GM12878 (cell line): ENCODE measurements around the gene FASN. TPM values are rescaled to one million over a fixed set of nuclear protein-coding genes. Genes with fewer than 3 reads are reported as not detected.

Experiments used
- ATAC-seq: fragments of 200-7000 bp; cut with Tn5 transposase; 3 replicates; pipeline ENCODE4 v1.9.1; 2020; ENCODE audit warnings: mild to moderate bottlenecking, moderate library complexity
- BruUV-seq: library from RNA; stranded (reverse); fragments of 400-500 nt; replicated peaks from 2 replicates; lab custom pipeline; 2021; lab: Mats Ljungman, UMichigan
- CTCF ChIA-PET: fragments of 300-600 bp; sonication (Branson Sonifier 250); formaldehyde crosslinking; extraction: SDS; loops from one replicate; lab custom pipeline; 2021; ENCODE audit warnings: inconsistent platforms; lab: Yijun Ruan, JAX
- POLR2A ChIA-PET: fragments of 350-600 bp; formaldehyde crosslinking; extraction: SDS; loops from one replicate; lab custom pipeline; 2021; ENCODE audit warnings: inconsistent platforms; lab: Charles Lee
- RAD21 ChIA-PET: fragments of 300-600 bp; sonication (Branson Sonifier 250); formaldehyde crosslinking; loops from one replicate; lab custom pipeline; 2023; ENCODE audit warnings: antibody characterized with exemption; ENCODE audit not compliant: unreplicated experiment; lab: Charles Lee
- SMC1A ChIA-PET: fragments of 300-600 bp; sonication (Branson Sonifier 250); formaldehyde crosslinking; loops from one replicate; lab custom pipeline; 2023; ENCODE audit not compliant: unreplicated experiment, uncharacterized antibody; lab: Charles Lee
- DNase-seq: peaks from one replicate; pipeline ENCODE4 v3.0.0-alpha.2; 2011; ENCODE audit warnings: low read depth, low spot score
- FAIRE-seq: peaks from 3 replicates; lab custom pipeline; 2011; peaks lifted over from hg19 to GRCh38; lab: Jason Lieb, UNC
- H2AFZ ChIP-seq: 2 replicates; pipeline ENCODE4 v1.6.0; 2011; ENCODE audit warnings: low read depth, low read length, control low read depth; ENCODE audit not compliant: control insufficient read depth
- H3K27ac ChIP-seq: 2 replicates; pipeline ENCODE4 v1.5.1; 2011; ENCODE audit warnings: control low read depth; ENCODE audit not compliant: control insufficient read depth, insufficient read depth
- H3K27me3 ChIP-seq, 2 experiments: replicated peaks in 1 of 2; 2 replicates each; pipeline versions ENCODE4 v1.6.0 to v1.6.1; 2011; ENCODE audit warnings: low read length in 1 of 2; ENCODE audit not compliant: control insufficient read depth in 2 of 2, insufficient read depth in 2 of 2
- H3K36me3 ChIP-seq, 2 experiments: 2 replicates each; pipeline ENCODE4 v1.5.1; 2011; ENCODE audit warnings: low read length in 1 of 2; ENCODE audit not compliant: control insufficient read depth in 2 of 2, insufficient read depth in 2 of 2
- H3K4me1 ChIP-seq: 2 replicates; pipeline ENCODE4 v1.6.1; 2011; ENCODE audit warnings: mild to moderate bottlenecking, low read length, moderate library complexity, mixed read lengths; ENCODE audit not compliant: control insufficient read depth, insufficient read depth
- H3K4me2 ChIP-seq: 2 replicates; pipeline ENCODE4 v1.6.0; 2011; ENCODE audit warnings: control low read depth; ENCODE audit not compliant: control insufficient read depth, insufficient read depth
- H3K4me3 ChIP-seq: fragments of 200-600 bp; sonication (generic); 2 replicates; pipeline ENCODE4 v1.5.1; 2016
- H3K79me2 ChIP-seq: 2 replicates; pipeline ENCODE4 v1.6.0; 2011; ENCODE audit warnings: low read length; ENCODE audit not compliant: control insufficient read depth, insufficient read depth
- H3K9ac ChIP-seq: 2 replicates; pipeline ENCODE4 v1.8.0; 2011; ENCODE audit warnings: low read length, control low read depth, mixed read lengths; ENCODE audit not compliant: control insufficient read depth, insufficient read depth
- H3K9me3 ChIP-seq: replicated peaks from 3 replicates; pipeline ENCODE4 v1.5.1; 2011; ENCODE audit warnings: mild to moderate bottlenecking, low read length; ENCODE audit not compliant: control insufficient read depth, insufficient read depth
- H4K20me1 ChIP-seq: 2 replicates; pipeline ENCODE4 v1.6.0; 2011; ENCODE audit not compliant: control insufficient read depth, insufficient read depth
- CBX3 ChIP-seq: fragments of 200-600 bp; sonication (generic); IDR thresholded peaks from 2 replicates; pipeline ENCODE4 v1.6.1; 2016; ENCODE audit warnings: low read depth, borderline replicate concordance
- FOXM1 ChIP-seq: IDR thresholded peaks from 2 replicates; pipeline ENCODE4 v1.6.1; 2012; ENCODE audit warnings: low read depth, mild to moderate bottlenecking, inconsistent platforms, low read length, moderate library complexity
- MLLT1 ChIP-seq: fragments of 450-650 bp; IDR thresholded peaks from 2 replicates; pipeline ENCODE4 v1.6.1; 2016; ENCODE audit warnings: mild to moderate bottlenecking
- MYB ChIP-seq: fragments of 150-350 bp; IDR thresholded peaks from 2 replicates; pipeline ENCODE4 v1.6.1; 2014; ENCODE audit warnings: mild to moderate bottlenecking, low read depth, low read length, borderline replicate concordance
- NFYA ChIP-seq: IDR thresholded peaks from 2 replicates; pipeline ENCODE4 v1.6.1; 2011; ENCODE audit warnings: low read depth, mild to moderate bottlenecking, low read length, improper control_type of control experiment, borderline replicate concordance
- NR2F1 ChIP-seq: fragments of 450-650 bp; conservative IDR thresholded peaks from 2 replicates; pipeline ENCODE4 v1.6.1; 2017; ENCODE audit warnings: mild to moderate bottlenecking
- NRF1 ChIP-seq: conservative IDR thresholded peaks from 2 replicates; pipeline ENCODE4 v1.6.1; 2011; ENCODE audit warnings: mild to moderate bottlenecking, low read depth, low read length, improper control_type of control experiment
- POLR2AphosphoS2 ChIP-seq: IDR thresholded peaks from 2 replicates; pipeline ENCODE4 v1.6.1; 2011; ENCODE audit warnings: low read depth, mild to moderate bottlenecking, low read length, improper control_type of control experiment, moderate library complexity
- RELA ChIP-seq: fragments of 450-650 bp; IDR thresholded peaks from 2 replicates; pipeline ENCODE4 v1.8.0; 2014; ENCODE audit warnings: borderline replicate concordance; ENCODE audit not compliant: partially characterized antibody
- ZBTB11 ChIP-seq: fragments of 450-650 bp; formaldehyde crosslinking; IDR thresholded peaks from 2 replicates; pipeline ENCODE4 v1.5.0; 2022; ENCODE audit warnings: mild to moderate bottlenecking, missing genetic modification characterization
- WGBS: methylation state at CpG from one replicate; pipeline ENCODE4 v1.1.6; 2016; ENCODE audit warnings: low lambda C conversion rate; ENCODE audit not compliant: insufficient replicate concordance, insufficient coverage; ENCODE audit errors: missing lambda C conversion rate; 5-methylcytosine and 5-hydroxymethylcytosine counted together
- in situ Hi-C: fragments of 300-500 bp; cut with MboI; formaldehyde crosslinking; loops from 9 replicates; pipeline ENCODE4 v1.14.3; 2018; ENCODE audit warnings: mixed read lengths
- intact Hi-C: fragments of 100-400 bp; cut with micrococcal nuclease; formaldehyde crosslinking; loops from one replicate; pipeline ENCODE4 v1.14.2; 2022; ENCODE audit not compliant: unreplicated experiment
- polyA plus RNA-seq, 11 experiments: library from polyadenylated mRNA; depleted of rRNA in 4 of 11; unstranded in 6 of 11; stranded (reverse) in 5 of 11; fragments of >200 nt; fragmentation: Nextera tagmentation in 4 of 11; fragmentation: Illumina TruSeq in 1 of 11; extraction: Ambion mirVana in 4 of 11; extraction: Trizol in 1 of 11; gene quantifications; 1 replicate in 1 of 11; 2 replicates in 10 of 11; pipeline versions ENCODE4 v1.2.1 to v1.2.3, GENCODE V29; 2011 to 2016; ENCODE audit warnings: inconsistent platforms in 2 of 11, missing spikeins in 2 of 11, low read depth in 1 of 11
- total RNA-seq, 4 experiments: library from RNA; depleted of rRNA in 3 of 4; stranded (reverse); fragments of >200 nt in 3 of 4; fragmentation: Illumina TruSeq in 1 of 4; extraction: Trizol in 1 of 4; gene quantifications; 2 replicates each; pipeline versions ENCODE4 v1.2.1 to v1.2.3, GENCODE V29; 2013 to 2021
- TF ChIP-seq, protein P1 (sequence below): fragments of 450-650 bp; IDR thresholded peaks from 2 replicates; pipeline ENCODE4 v1.6.1; 2017; ENCODE audit warnings: antibody characterized with exemption, mild to moderate bottlenecking, moderate library complexity
- TF ChIP-seq, protein P2 (sequence below): fragments of 450-650 bp; IDR thresholded peaks from 2 replicates; pipeline ENCODE4 v1.6.1; 2017; ENCODE audit warnings: mild to moderate bottlenecking, low read depth, inconsistent platforms; ENCODE audit not compliant: poor library complexity, severe bottlenecking

Gene FASN
- total and polyA plus RNA-seq, 10 of the 15 experiments (the other 5 are each of a cell fraction or from before 2014, with no cell fraction given): 0.19 to 333 (median 30.4) TPM

- RAD21 ChIA-PET: no interaction called here
- in situ Hi-C loops: no loop called here
- no peaks in the 10 kb centered on the region for H3K9me3 ChIP-seq
These were observed 29.2 kb upstream of the FASN start for GRCh38 chr17:82127315-82127595.

More at GRCh38 chr17:82127315-82127595, 29.2 kb upstream of the FASN start:
- ChIA-PET SMC1A (no interaction called here), POLR2A (no interaction called here), CTCF (no interaction called here)
- Histone ChIP-seq H3K4me3 (no peak overlapping the region), H3K9ac (no peak overlapping the region), H3K79me2 (no peaks in the 10 kb centered on the region), H3K4me2 (no peak overlapping the region), H3K4me1 (no peaks in the 10 kb centered on the region), H3K27ac (no peak overlapping the region), H3K27me3 (no peaks in the 10 kb centered on the region), H3K36me3 (no peaks in the 10 kb centered on the region), H2AFZ (no peak overlapping the region), H4K20me1 (no peaks in the 10 kb centered on the region)
- no peak for FAIRE-seq
- TF ChIP-seq, protein P1, sequence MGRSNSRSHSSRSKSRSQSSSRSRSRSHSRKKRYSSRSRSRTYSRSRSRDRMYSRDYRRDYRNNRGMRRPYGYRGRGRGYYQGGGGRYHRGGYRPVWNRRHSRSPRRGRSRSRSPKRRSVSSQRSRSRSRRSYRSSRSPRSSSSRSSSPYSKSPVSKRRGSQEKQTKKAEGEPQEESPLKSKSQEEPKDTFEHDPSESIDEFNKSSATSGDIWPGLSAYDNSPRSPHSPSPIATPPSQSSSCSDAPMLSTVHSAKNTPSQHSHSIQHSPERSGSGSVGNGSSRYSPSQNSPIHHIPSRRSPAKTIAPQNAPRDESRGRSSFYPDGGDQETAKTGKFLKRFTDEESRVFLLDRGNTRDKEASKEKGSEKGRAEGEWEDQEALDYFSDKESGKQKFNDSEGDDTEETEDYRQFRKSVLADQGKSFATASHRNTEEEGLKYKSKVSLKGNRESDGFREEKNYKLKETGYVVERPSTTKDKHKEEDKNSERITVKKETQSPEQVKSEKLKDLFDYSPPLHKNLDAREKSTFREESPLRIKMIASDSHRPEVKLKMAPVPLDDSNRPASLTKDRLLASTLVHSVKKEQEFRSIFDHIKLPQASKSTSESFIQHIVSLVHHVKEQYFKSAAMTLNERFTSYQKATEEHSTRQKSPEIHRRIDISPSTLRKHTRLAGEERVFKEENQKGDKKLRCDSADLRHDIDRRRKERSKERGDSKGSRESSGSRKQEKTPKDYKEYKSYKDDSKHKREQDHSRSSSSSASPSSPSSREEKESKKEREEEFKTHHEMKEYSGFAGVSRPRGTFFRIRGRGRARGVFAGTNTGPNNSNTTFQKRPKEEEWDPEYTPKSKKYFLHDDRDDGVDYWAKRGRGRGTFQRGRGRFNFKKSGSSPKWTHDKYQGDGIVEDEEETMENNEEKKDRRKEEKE: no peak
- TF ChIP-seq FOXM1 (no peak), CBX3 (no peak), ZBTB11 (CRISPR knock-in tag) (no peak), RELA (no peak), POLR2AphosphoS2 (no peak), MLLT1 (no peak), NFYA (no peak), NR2F1 (no peak), MYB (no peak), NRF1 (no peak)
- TF ChIP-seq, protein P2, sequence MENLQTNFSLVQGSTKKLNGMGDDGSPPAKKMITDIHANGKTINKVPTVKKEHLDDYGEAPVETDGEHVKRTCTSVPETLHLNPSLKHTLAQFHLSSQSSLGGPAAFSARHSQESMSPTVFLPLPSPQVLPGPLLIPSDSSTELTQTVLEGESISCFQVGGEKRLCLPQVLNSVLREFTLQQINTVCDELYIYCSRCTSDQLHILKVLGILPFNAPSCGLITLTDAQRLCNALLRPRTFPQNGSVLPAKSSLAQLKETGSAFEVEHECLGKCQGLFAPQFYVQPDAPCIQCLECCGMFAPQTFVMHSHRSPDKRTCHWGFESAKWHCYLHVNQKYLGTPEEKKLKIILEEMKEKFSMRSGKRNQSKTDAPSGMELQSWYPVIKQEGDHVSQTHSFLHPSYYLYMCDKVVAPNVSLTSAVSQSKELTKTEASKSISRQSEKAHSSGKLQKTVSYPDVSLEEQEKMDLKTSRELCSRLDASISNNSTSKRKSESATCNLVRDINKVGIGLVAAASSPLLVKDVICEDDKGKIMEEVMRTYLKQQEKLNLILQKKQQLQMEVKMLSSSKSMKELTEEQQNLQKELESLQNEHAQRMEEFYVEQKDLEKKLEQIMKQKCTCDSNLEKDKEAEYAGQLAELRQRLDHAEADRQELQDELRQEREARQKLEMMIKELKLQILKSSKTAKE: no peak
- DNase-seq: no peak
- no peak for ATAC-seq
- intact Hi-C loops: no loop called here
- 76% methylated on average over 11 of the region's 11 CpGs for WGBS
- BruUV-seq: no TSS peak
